HG02763 (cell line): Measurements from ENCODE around the gene DPF3.

Experiments used
- ATAC-seq: cut with Tn5 transposase; IDR thresholded peaks from one replicate; pipeline ENCODE4 v1.9.1; 2021; ENCODE audit warnings: mild to moderate bottlenecking, moderate library complexity; ENCODE audit not compliant: unreplicated experiment

Gene DPF3

GRCh38 chr14:72607386-72608130 is 286.3 kb downstream of the DPF3 start:
- ATAC-seq = no peak

- ATAC-seq = no peak
Observed at GRCh38 chr14:72606879-72607278, 287.0 kb downstream of the DPF3 start.

GRCh38 chr14:72605921-72606220 is 288.0 kb downstream of the DPF3 start:
- no peak for ATAC-seq

GRCh38 chr14:72605096-72605920 is 288.6 kb downstream of the DPF3 start:
- ATAC-seq = no peak

- no peak for ATAC-seq
Observed at GRCh38 chr14:72604133-72604532, 289.8 kb downstream of the DPF3 start.

GRCh38 chr14:72603639-72604038 is 290.3 kb downstream of the DPF3 start:
- ATAC-seq = no peak

- ATAC-seq = no peak
Observed at GRCh38 chr14:72600551-72601330, 293.2 kb downstream of the DPF3 start.

GRCh38 chr14:72599579-72600470 is 294.1 kb downstream of the DPF3 start:
- ATAC-seq = no peak

- ATAC-seq = peak; percentile 49
Observed at GRCh38 chr14:72598306-72598705, 295.6 kb downstream of the DPF3 start.

GRCh38 chr14:72597252-72598233 is 296.4 kb downstream of the DPF3 start:
- peak; percentile 23 for ATAC-seq

- ATAC-seq = no peak
Observed at GRCh38 chr14:72595152-72595862, 298.6 kb downstream of the DPF3 start.

- peak; percentile 53 for ATAC-seq
Observed at GRCh38 chr14:72594099-72594901, 299.6 kb downstream of the DPF3 start.

GRCh38 chr14:72591391-72591790 is 302.5 kb downstream of the DPF3 start:
- no peak for ATAC-seq

- ATAC-seq = no peak
Observed at GRCh38 chr14:72590577-72590976, 303.3 kb downstream of the DPF3 start.

- no peak for ATAC-seq
Observed at GRCh38 chr14:72589652-72590051, 304.2 kb downstream of the DPF3 start.

GRCh38 chr14:72588521-72588920 is 305.4 kb downstream of the DPF3 start:
- ATAC-seq = no peak

GRCh38 chr14:72583316-72584272 is 310.3 kb downstream of the DPF3 start:
- no peak for ATAC-seq
